Stomach (tissue), 4 donors: ENCODE results near the gene KCNQ5.

Source experiments
- EP300 ChIP-seq: sonication (generic); formaldehyde crosslinking; IDR thresholded peaks from one replicate; pipeline ENCODE4 v1.6.1; 2017; ENCODE audit warnings: antibody characterized with exemption
- POLR2A ChIP-seq, 4 donors: fragments of 450-650 bp; IDR thresholded peaks; one replicate each; pipeline ENCODE4 v1.6.1; 2016; ENCODE audit warnings: antibody characterized with exemption in 4 of 4, control low read depth in 2 of 4, mild to moderate bottlenecking in 1 of 4, moderate library complexity in 1 of 4
- POLR2AphosphoS5 ChIP-seq, 3 donors: sonication (generic); formaldehyde crosslinking; IDR thresholded peaks; one replicate each; pipeline ENCODE4 v1.6.1; 2016; ENCODE audit warnings: antibody characterized with exemption in 3 of 3
- TF ChIP-seq, protein P1 (sequence below), 7 experiments: fragments of 450-650 bp in 4 of 7; fragments of 200-600 bp in 3 of 7; sonication (generic) in 3 of 7; IDR thresholded peaks; one replicate each; pipeline ENCODE4 v1.5.1; 2016 to 2019; ENCODE audit warnings: antibody characterized with exemption in 7 of 7, control low read depth in 2 of 7, mild to moderate bottlenecking in 1 of 7

DNA sequence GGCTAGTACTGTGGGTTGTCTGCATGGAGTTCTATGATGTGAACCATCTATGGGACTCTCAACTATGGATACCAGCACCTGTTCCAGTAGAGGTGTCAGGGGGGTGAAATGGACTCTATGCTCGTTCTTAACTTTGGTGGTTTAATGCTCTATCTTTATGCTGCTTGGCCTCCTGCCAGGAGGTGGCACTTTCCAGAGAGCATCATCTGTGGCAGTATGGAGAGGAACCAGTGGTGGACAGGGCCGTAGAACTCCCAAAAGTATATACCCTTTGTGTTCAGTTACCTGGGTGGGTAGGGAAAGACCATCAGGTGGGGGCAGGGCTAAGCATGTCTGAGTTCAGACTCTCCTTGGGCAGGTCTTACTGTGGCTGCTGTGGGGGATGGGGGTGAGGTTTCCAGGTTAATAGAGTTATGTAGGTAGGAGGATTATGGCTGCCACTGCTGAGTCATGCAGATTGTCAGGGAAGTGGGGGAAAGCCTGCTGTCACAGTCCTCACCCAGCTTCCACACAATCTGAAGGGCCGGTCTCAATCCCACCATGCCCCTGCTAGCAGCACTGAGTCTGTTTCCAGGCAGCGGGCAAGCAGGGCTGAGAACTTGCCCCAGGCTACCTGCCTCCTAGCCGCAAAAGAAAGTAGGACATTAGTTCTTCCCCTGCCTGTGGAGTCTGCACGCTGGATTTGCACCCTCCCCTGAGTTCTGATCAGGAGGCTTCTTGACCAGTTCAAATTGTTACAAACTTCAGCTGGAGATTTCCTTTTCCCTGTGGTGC lies 284.0 kb downstream of the KCNQ5 start:
- TF ChIP-seq, protein P1, sequence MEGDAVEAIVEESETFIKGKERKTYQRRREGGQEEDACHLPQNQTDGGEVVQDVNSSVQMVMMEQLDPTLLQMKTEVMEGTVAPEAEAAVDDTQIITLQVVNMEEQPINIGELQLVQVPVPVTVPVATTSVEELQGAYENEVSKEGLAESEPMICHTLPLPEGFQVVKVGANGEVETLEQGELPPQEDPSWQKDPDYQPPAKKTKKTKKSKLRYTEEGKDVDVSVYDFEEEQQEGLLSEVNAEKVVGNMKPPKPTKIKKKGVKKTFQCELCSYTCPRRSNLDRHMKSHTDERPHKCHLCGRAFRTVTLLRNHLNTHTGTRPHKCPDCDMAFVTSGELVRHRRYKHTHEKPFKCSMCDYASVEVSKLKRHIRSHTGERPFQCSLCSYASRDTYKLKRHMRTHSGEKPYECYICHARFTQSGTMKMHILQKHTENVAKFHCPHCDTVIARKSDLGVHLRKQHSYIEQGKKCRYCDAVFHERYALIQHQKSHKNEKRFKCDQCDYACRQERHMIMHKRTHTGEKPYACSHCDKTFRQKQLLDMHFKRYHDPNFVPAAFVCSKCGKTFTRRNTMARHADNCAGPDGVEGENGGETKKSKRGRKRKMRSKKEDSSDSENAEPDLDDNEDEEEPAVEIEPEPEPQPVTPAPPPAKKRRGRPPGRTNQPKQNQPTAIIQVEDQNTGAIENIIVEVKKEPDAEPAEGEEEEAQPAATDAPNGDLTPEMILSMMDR (IDR thresholded peaks at IDR 0.05) = no peak
- TF ChIP-seq POLR2A (IDR thresholded peaks at IDR 0.05) = no peak
- no peak for TF ChIP-seq POLR2AphosphoS5 (IDR thresholded peaks at IDR 0.05)
- TF ChIP-seq EP300 = no peak
